Astrocyte of the cerebellum (primary cell): Measurements from ENCODE around the gene PACS2.
"Not testable (repeated sequence)": the region's sequence is repeated elsewhere in the genome, so short reads cannot be mapped to it uniquely, and the experiment has no call there.

ENCODE experiments used
- DNase-seq: peaks from one replicate; pipeline ENCODE4 v3.0.0-alpha.2; 2011; ENCODE audit warnings: low read depth
- H3K4me3 ChIP-seq: 2 replicates; pipeline ENCODE4 v1.5.1; 2011; ENCODE audit warnings: mild to moderate bottlenecking, low read depth, low read length, moderate library complexity
- CTCF ChIP-seq: IDR thresholded peaks from 2 replicates; pipeline ENCODE4 v1.5.1; 2012; ENCODE audit warnings: low read length, low read depth, moderate library complexity, mild to moderate bottlenecking; ENCODE audit errors: missing control alignments
- in situ Hi-C: cut with HindIII; loops from 2 replicates; pipeline ENCODE4 v1.10.0; 2017; ENCODE audit warnings: low sequenced_read_pairs

The PACS2 gene

GRCh38 chr14:105282098-105282725 lies 32.3 kb upstream of the PACS2 start:
- no peak for DNase-seq
- no peak for TF ChIP-seq CTCF
- in situ Hi-C loops = loop anchor here (25.0 kb wide), 1 partner anchor 95 kb away; the partner anchor contains the start of gene NUDT14
- no peak overlapping the region for H3K4me3 ChIP-seq

GRCh38 chr14:105283028-105283427 lies 31.5 kb upstream of the PACS2 start:
- in situ Hi-C loops = loop anchor here (25.0 kb wide), 1 partner anchor 96 kb away; the partner anchor contains the start of gene NUDT14
- no peak for DNase-seq
- H3K4me3 ChIP-seq = no peak overlapping the region
- no peak for TF ChIP-seq CTCF

- no peak for TF ChIP-seq CTCF
- in situ Hi-C loops = loop anchor here (25.0 kb wide), 1 partner anchor 97 kb away; the partner anchor contains the start of gene NUDT14
- no peak for DNase-seq
- H3K4me3 ChIP-seq = no peak overlapping the region
Measured at GRCh38 chr14:105283899-105284298, 30.6 kb upstream of the PACS2 start.

- H3K4me3 ChIP-seq = no peak overlapping the region
- no peak for TF ChIP-seq CTCF
- no peak for DNase-seq
- in situ Hi-C loops = loop anchor here (25.0 kb wide), 1 partner anchor 98 kb away; the partner anchor contains the start of gene NUDT14
Measured at GRCh38 chr14:105285174-105285573, 29.4 kb upstream of the PACS2 start.

GRCh38 chr14:105286759-105287144 lies 27.8 kb upstream of the PACS2 start:
- in situ Hi-C loops = loop anchor here (25.0 kb wide), 1 partner anchor 99 kb away; the partner anchor contains the start of gene NUDT14
- TF ChIP-seq CTCF = no peak
- no peak overlapping the region for H3K4me3 ChIP-seq
- no peak for DNase-seq

GRCh38 chr14:105287249-105288102 lies 27.1 kb upstream of the PACS2 start:
- no peak for TF ChIP-seq CTCF
- in situ Hi-C loops = loop anchor here (25.0 kb wide), 1 partner anchor 100 kb away; the partner anchor contains the start of gene NUDT14
- DNase-seq = no peak
- H3K4me3 ChIP-seq = no peak overlapping the region

GRCh38 chr14:105288936-105289335 lies 25.6 kb upstream of the PACS2 start:
- in situ Hi-C loops = loop anchor here (25.0 kb wide), 1 partner anchor 102 kb away; the partner anchor contains the start of gene NUDT14

More at GRCh38 chr14:105288936-105289335, 25.6 kb upstream of the PACS2 start:
- H3K4me3 ChIP-seq, DNase-seq: not testable (repeated sequence)
